Right ventricle myocardium inferior (tissue), 1 donor: ENCODE data around the gene TOX4. TPM values are rescaled to one million over a fixed set of nuclear protein-coding genes. Genes with fewer than 3 reads are reported as not detected.
"Not testable (repeated sequence)": the region's sequence is repeated elsewhere in the genome, so short reads cannot be mapped to it uniquely, and the experiment has no call there.

Experiments
- ATAC-seq: fragments of 200-7000 bp; cut with Tn5 transposase; one replicate; pipeline ENCODE4 v1.9.1; 2020; ENCODE audit warnings: mild to moderate bottlenecking, moderate library complexity
- DNase-seq: peaks from one replicate; pipeline ENCODE4 v3.0.0; 2021; ENCODE audit errors: missing footprints
- intact Hi-C: fragments of 100-400 bp; cut with DNase I; formaldehyde crosslinking; loops from one replicate; pipeline ENCODE4 v1.11.0; 2022
- long read RNA-seq: library from polyadenylated mRNA; unstranded; transcript quantifications from one replicate; pipeline ENCODE4 v2.0.0, GENCODE V29; 2021
- total RNA-seq: library from RNA; stranded (reverse); fragmentation: NEBNext Ultra II Directional; extraction: Animal tissue kit (Norgen Biotek cat#: 25700); gene quantifications from one replicate; pipeline ENCODE4 v1.2.1, GENCODE V29; 2021
- donor health status: DM: no; HTN: yes; CAD: no; lungs with severe emphysema.

TOX4 gene
- 86.5 TPM for total RNA-seq
- long read RNA-seq, full-length matches to known transcripts = 7 of 17 reads
- long read RNA-seq, partial matches to known transcripts = 7 of 17 reads
- long read RNA-seq, other reads (novel, unspliced or antisense) = 3 of 17 reads

DNA sequence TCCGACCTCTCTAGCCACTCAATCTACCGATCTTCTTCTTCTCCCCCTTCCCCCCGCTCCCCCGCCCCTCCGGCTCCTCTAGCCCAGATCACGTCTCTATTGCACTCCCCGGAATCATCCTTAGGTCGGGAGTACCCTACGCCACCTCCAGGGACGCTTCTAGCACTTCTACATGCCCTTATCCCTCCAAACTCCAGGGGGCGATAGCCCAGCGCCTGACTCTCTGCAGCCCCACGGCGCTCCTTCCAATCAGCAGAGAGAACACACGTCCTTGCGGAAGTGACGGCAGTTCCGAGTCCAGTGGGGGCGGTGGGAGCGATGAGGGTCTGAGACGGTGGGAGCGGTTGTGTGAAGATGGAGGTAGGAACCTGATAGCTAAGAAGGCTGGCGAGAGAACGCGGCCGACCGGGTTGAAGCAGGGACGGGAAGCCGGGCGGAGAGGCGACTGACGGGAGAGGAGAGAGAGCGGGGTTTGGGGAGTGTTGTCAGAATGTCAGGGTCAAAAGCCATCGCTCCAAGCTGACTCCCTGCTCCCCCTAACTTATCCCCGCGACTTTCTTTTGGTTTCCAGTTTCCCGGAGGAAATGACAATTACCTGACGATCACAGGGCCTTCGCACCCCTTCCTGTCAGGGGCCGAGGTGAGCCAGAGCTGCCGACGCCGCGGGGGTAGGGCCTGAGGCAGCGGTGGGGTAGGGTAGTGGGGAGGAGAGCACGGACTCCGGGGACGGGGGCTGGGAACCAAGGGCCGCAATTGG lies at the start of gene TOX4, which contains the start of gene RAB2B:
Gene TOX4, plus strand, starts transcription at position 271 of the 757 bp plus-strand sequence. Its CDS starts 84 bp downstream, at position 355.
Gene RAB2B, minus strand, starts transcription at position 35 of the 757 bp plus-strand sequence. CDS start 87 bp downstream, outside the sequence.
- intact Hi-C loops = loop anchor here (1.0 to 2.0 kb wide), 3 partner anchors 21 to 92 kb away; partner anchors contain the start of genes CHD8, METTL3 and SUPT16H
- ATAC-seq = peak; percentile 100

DNA sequence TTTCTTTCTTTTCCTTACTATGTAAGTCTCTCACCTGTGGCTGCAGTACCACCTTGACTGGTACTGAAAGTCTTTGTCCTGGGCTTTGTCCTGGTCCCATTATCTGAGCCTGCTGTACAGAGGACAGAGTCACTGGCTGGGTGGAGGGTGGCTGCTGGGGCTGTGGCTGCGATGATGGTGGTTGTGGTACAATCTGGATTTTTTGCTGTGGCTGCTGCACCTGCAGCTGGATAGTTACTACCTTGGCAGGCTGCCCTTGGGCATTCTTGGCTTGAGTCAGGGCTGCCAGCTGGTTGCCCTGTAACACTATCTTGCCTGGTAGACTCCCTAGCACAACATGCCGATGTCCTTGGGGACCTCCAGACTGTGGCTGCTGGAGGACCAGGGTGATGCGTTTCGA lies 48.1 kb upstream of the TOX4 start:
- ATAC-seq = peak; percentile 73
- DNase-seq = no peak
- intact Hi-C loops = no loop called here

More for the DNA sequence above, at the start of gene TOX4, which contains the start of gene RAB2B:
- peak; percentile 96 for DNase-seq

GRCh38 chr14:21431126-21431525 lies 45.9 kb upstream of the TOX4 start:
- DNase-seq (no peak), ATAC-seq (no peak)
- intact Hi-C loops = no loop called here

- ATAC-seq (no peak), DNase-seq (no peak)
- intact Hi-C loops = loop anchor here (1.0 kb wide), 2 partner anchors 20 to 121 kb away; partner anchors contain the start of gene CHD8
Observed at GRCh38 chr14:21436567-21437062, 40.4 kb upstream of the TOX4 start.

DNA sequence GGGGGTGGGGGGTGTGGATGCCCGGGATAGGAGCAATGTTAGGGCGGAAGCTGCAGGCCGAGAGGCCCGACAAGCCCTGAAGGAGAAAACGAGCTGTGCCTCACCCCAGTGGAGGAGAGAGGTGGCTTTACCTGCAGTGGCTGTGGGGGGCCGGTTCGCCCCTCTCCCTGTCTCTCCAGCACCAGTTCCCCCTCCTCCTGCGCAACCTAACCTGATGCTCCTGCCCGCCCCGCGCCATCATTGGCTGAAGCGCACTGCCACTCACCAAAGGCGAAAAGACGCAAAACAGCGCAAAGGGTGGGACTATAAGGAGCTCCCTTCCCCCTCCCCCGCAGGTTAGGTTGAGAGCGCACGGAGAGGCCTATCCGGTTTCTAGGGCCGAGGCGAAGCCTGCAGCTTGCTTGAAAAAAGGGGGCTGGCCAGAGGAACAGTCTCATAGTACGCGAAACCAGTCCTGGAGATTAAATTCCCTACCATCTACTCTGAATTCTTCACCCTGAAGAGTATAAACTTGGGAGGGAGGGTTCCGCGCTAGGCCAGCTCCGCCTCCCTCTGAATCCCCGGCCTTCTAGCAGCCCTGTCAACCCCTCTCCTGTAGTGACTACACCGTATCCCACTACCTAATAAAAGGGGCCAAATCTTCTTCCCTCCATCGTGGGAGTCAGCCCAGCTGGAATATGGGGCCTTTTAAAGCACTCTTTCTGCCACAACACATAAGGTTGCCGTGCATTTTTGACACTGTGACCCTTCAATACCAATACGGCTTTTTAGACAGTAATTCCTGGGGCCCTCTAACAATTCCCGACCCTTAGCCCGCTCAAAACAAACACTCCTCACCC lies 39.7 kb upstream of the TOX4 start:
- DNase-seq (peak; percentile 99), ATAC-seq (peak; percentile 100)
- intact Hi-C loops = loop anchor here (1.0 kb wide), 2 partner anchors 19 to 120 kb away; partner anchors contain the start of gene CHD8

GRCh38 chr14:21440859-21441258 lies 36.1 kb upstream of the TOX4 start:
- ATAC-seq (no peak), DNase-seq (no peak)
- intact Hi-C loops = no loop called here

- intact Hi-C loops, ATAC-seq, DNase-seq: not testable (repeated sequence)
Observed at GRCh38 chr14:21442657-21443056, 34.3 kb upstream of the TOX4 start.

DNA sequence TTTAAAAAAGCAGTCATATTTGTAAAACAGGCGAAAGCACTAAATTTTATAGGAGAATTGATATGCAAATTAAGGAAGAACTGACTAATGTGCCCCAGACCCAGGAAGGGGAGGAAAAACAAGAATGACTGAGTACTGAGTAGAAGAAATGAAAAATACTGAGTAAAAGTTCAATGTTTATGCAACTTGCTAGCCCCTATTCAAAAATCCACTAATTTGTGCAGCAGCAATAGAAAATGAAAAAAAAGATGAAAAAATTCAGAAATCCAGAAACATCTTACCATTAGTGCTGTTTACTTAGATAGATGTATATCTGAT lies 27.1 kb upstream of the TOX4 start:
- DNase-seq (no peak), ATAC-seq (no peak)
- intact Hi-C loops = no loop called here

DNA sequence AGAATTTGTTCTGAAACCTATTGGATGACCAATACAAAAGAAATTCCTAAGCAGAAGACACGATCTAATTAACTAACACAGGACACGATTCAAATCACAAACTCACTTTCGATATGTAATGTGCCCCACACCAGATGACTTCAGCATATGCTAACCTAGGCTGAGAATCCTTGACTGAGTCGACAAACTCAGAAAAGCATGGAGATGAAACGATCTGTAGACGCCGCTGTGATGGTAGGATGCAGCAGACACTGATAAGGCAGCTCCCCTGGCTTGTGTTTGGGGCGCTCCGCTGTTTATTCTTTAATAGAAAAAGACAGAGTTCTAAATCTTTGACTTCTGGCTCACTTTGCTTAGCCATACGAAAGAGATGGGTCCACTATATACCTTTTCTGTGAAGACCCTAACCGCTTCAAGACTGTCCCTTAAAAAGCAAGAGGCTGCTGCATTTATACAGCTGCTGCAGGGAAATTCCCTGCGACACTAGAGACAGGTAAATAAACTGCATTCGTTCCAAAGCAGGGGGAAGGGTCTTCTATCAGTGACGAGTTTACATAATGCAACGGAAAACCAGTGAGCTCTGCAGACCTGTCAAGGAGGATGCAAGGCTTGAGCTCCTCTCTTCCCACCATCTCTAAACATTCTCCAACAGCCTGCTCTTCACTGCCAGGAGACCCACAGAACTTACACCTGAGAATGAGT lies 22.0 kb upstream of the TOX4 start:
- no peak for ATAC-seq

GRCh38 chr14:21455592-21455911 lies 21.4 kb upstream of the TOX4 start:
- ATAC-seq (peak; percentile 3), DNase-seq (no peak)
- intact Hi-C loops = no loop called here

More for the DNA sequence above, 22.0 kb upstream of the TOX4 start:
- intact Hi-C loops = no loop called here
- no peak for DNase-seq

DNA sequence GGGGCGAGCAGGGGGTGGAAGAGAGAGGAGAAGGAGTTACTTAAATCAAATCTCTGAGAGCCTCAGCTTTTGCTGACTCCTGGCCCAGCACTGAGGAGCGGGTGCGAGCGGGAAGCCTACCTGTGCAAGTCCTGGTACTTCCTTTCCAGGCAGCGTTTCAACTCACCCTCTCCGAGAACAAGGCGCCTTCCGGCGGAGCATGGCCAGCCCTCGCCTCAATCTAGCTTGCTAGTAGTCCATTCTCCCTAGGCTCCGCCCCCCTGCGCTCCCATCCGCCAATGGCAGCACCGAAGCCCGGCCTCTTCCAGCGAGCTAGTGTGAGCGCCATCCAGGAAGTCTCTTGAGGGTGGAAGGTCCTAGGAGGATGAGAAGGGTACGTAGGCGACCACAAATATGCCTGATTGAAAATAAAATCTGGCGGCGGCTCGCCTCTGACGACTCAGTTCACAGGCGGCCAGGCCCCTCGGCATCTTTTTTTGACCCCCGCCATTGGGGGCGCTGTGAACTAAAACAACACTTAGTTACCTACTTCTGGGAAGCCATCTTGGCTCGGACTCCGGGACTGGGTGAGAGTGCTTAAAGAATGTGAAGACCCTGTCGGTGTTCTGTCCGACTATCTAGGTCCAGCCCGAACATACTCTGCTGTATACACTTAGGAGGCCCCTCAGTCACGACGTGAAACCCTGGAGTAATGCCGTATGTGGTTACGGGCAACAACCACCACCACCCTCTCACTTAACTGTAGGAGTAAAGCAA lies 20.9 kb upstream of the TOX4 start, which contains the start of gene CHD8:
Gene CHD8, minus strand, starts transcription at position 212 of the 756 bp plus-strand sequence. CDS start 24,480 bp downstream, outside the sequence.
- DNase-seq (peak; percentile 100), ATAC-seq (peak; percentile 100)
- intact Hi-C loops = loop anchor here (1.0 kb wide), 3 partner anchors 19 to 101 kb away; partner anchors contain the start of gene RAB2B

DNA sequence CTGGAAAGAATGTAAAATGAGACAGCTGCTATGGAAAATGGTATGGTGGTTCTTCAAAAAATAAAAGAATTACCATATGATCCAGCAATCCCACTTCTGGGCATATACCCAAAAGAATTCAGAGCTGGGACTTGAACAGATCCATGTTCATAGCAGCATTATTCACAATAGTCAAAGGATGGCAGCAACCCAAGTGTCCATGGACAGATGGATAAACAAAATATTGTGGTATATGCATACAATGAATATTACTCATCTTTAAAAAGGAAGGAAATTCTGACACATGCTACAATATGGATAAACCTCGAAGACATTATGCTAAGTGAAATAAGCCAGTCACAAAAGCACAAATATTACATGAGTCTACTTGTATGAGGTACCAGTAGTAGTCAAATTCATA lies 9.4 kb upstream of the TOX4 start:
- intact Hi-C loops = no loop called here
- ATAC-seq (no peak), DNase-seq (no peak)

DNA sequence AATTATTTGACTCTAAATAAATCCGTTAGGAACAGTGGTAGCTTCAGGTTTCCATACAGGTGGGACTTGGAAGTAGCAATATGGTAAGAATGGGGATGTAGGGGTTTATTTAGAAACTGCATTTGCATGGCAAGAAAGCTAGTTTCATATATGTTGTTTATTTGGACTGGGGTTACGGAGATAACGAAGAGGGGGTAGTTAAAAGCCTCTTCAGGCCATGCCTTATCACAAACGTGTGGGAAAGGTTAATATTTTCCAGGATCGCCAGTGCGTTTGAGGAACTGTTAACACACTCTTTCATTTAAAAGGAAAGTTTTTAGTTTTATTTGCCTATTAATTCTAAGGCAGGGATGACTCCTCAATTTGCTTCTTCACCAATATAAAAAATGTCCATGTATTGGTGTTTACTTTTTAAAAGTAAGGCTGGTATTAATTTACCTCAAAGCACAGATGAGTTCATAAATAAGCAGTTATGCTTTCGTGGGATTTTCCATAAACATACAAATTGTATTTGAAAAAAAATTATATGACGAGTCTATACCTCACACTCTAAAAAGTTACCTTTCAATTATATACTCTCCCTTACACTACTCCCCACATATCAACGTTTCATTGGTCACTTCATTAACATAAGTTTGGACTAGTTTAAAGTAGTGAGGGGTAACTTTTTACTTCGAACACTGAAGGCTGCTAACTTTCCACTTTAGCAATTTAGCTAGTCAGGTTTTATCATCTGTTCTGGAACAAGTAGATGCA lies 1.1 kb upstream of the TOX4 start:
- no peak for ATAC-seq
- intact Hi-C loops = loop anchor here (1.0 to 2.0 kb wide), 2 partner anchors 20 to 91 kb away; partner anchors contain the start of genes CHD8 and SUPT16H
- no peak for DNase-seq

GRCh38 chr14:21476523-21476924 lies 471 bp upstream of the TOX4 start:
- DNase-seq = no peak
- intact Hi-C loops = loop anchor here (1.0 to 2.0 kb wide), 2 partner anchors 20 to 92 kb away; partner anchors contain the start of genes CHD8 and SUPT16H
- peak; percentile 87 for ATAC-seq

GRCh38 chr14:21486640-21487087 lies 9.7 kb downstream of the TOX4 start:
- no peak for ATAC-seq
- intact Hi-C loops = no loop called here

DNA sequence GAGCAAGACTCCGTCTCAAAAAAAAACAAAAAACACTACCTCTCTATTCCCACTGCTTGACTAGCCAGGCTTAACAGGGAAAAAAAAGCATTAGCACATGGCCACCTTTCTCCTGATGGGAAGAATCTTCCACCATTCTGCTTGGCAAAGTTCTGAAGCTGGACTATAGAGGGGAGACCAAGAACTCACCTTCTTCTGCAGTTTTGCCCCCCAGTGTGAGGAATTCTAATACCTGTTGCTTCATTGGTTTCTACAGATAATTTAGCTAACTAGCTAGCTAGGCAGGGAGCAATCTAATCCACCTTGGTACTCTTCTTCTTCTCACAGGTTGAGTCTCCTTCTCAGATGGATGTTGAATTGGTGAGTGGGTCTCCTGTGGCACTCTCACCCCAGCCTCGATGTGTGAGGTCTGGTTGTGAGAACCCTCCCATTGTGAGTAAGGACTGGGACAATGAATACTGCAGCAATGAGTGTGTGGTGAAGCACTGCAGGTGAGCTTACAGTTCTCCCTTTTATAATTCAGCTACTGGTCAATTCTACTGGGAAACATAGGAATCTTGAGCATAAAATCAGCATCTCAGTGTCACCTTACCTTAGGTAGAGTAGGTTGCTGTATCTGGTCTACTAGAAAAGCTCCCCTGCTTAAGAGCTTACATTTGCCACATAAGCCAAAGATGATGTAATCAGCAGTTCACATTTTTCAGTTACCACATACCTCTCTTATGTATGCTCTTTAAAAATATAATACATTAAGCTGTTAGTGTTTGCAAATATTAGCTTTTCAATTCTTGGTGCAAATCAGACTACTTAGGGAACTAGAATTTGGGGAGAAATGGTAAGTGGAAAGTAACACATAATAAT lies 18.1 kb downstream of the TOX4 start:
- DNase-seq (no peak), ATAC-seq (no peak)
- intact Hi-C loops = no loop called here

More at GRCh38 chr14:21486640-21487087, 9.7 kb downstream of the TOX4 start:
- no peak for DNase-seq
